Measurements from ENCODE around the gene RNF152. TPM values are rescaled to one million over a fixed set of nuclear protein-coding genes. Genes with fewer than 3 reads are reported as not detected.

RNF152 gene
- total and polyA plus RNA-seq, 5 donors: 3.6 to 17.9 (median 10.9) TPM

- Histone ChIP-seq H3K4me1 (ENCODE audit: control insufficient read depth, insufficient read depth, low read length) (no peaks in the 10 kb centered on the region), H3K27me3 (ENCODE audit: control insufficient read depth, insufficient read depth) (no peaks in the 10 kb centered on the region), H3K9me3 (ENCODE audit: control insufficient read depth, low read length) (no peaks in the 10 kb centered on the region), H3K27ac (ENCODE audit: low read length) (no peak overlapping the region), H3K4me3 (ENCODE audit: low read length) (peak overlapping the region; percentile 90)
- 20% methylated on average over 28 of the region's 28 CpGs for WGBS
- DNase-seq (peak in 2 of 3 donors; percentile 17 to 53), ATAC-seq (peak; percentile 11)
- intact Hi-C loops (cut with DNase I): loop anchor here (5.0 to 10.0 kb wide), 6 partner anchors 140 to 340 kb away; no protein-coding TSS in a partner anchor
Observed at GRCh38 chr18:61894751-61895524, 2.1 kb upstream of the RNF152 start.

DNA sequence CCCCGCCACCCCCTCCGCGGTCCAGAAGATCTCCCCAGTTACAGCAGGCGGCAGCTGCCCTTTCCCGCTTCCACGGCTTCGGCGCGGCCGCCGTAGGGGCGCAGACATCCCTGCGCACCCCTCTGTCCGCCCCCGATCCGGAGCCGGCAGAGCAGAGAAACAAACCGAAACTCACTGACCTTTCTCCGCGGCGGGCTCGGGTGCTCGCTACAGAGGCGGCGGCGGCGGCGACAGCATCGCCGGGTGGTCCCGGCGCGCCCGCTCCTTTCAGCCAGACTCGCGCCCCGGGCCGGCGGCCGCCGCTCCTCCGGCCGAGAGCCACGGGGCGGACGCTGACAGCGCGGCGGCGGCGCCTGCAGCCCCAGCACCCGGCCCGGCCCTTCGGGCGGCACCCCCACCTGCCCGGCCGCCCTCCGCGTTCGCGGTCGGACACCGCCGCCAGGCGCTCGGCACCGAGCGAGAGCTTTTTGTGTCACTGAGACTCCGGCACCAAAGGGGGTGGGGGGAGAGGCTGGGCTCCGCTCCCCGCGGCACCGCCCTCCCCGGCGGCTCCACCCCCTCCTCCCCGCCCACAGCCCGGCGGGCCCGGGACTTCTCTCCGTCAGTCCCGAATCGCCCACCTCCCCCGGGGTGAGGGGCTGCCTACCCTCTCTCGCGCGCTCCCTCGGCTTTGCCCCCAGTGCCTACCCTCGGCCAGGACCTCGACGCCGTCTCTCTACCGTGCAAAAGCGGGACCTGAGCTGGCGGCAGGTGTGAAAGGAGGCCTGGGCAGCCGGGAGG, 1.4 kb upstream of the RNF152 start:
- ATAC-seq: peak; percentile 94 to 95
- WGBS: under 1% methylated on average over 95 of the region's 95 CpGs

DNA sequence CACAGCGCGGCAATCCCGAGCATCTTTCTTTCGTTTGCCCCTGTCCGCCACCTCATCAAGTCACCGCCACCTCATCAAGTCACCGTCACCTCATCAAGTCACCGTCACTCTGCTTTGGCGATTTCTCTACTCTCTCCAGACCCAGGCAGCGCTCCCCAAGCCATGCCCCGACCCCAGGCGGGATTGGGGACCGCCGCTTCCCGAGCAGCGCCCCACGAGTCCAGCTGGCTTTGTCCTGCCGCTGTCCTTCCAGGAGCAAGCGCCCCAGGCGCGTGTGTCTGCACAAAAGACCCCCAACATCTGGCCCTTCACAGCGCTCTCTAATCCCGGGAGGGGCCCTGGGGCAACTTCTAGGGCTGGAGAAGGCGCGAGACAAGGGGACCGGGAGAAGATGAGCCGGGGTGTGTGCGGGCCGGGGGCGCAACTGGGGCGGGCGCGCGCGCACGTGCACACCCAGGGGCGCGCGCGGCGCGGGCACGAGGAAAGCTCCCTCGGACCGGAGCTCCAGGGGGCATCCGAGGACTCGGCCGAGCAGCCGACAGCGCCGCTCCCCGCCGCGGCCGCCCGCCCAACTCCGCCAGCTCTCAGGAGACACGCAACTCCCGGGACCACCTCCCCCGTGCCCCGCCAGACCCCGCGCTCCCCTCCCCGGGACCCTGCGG, 633 bp upstream of the RNF152 start:
- H3K4me1 ChIP-seq (ENCODE audit: control insufficient read depth, insufficient read depth, low read length): no peaks in the 10 kb centered on the region
- no peaks in the 10 kb centered on the region for H3K9me3 ChIP-seq (ENCODE audit: control insufficient read depth, low read length)
- DNase-seq: peak; percentile 71 to 87 (median 86)
- ATAC-seq: peak; percentile 56 to 64
- peak overlapping the region; percentile 90 for H3K4me3 ChIP-seq (ENCODE audit: low read length)
- WGBS: under 1% methylated on average over 65 of the region's 65 CpGs
- no peaks in the 10 kb centered on the region for H3K27me3 ChIP-seq (ENCODE audit: control insufficient read depth, insufficient read depth)
- intact Hi-C loops (cut with DNase I): loop anchor here (5.0 to 10.0 kb wide), 6 partner anchors 139 to 339 kb away; no protein-coding TSS in a partner anchor
- peak overlapping the region; percentile 37 for H3K27ac ChIP-seq (ENCODE audit: low read length)

More for the DNA sequence above, 1.4 kb upstream of the RNF152 start:
- Histone ChIP-seq H3K4me3 (ENCODE audit: low read length) (peak overlapping the region; percentile 90), H3K27me3 (ENCODE audit: control insufficient read depth, insufficient read depth) (no peaks in the 10 kb centered on the region), H3K9me3 (ENCODE audit: control insufficient read depth, low read length) (no peaks in the 10 kb centered on the region), H3K27ac (ENCODE audit: low read length) (peak overlapping the region; percentile 37), H3K4me1 (ENCODE audit: control insufficient read depth, insufficient read depth, low read length) (no peaks in the 10 kb centered on the region)
- intact Hi-C loops (cut with DNase I): loop anchor here (5.0 to 10.0 kb wide), 6 partner anchors 139 to 339 kb away; no protein-coding TSS in a partner anchor
- peak; percentile 84 to 94 (median 93) for DNase-seq

DNA sequence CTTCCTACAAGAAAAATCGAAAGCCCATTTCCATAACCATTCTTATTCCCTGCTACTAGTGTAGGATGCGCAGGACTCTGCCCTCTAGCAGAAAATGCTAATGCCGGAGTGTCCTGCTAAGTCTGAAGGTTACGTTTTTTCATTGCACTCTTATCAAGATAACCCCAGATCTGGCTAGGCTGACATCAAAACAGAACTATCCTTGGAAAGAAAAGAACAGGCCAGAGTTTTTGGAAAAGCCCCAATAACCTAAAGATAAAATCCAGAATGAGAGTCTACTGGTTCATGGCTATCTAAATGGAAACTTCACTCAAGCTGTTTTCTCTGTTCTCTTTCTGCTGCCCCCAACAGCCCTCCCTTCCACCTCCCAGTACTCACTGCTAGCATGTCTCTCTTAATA, 913 bp downstream of the RNF152 start:
- WGBS: 53% methylated on average over 4 of the region's 4 CpGs
- H3K27ac ChIP-seq (ENCODE audit: low read length): no peak overlapping the region
- no peaks in the 10 kb centered on the region for H3K4me1 ChIP-seq (ENCODE audit: control insufficient read depth, insufficient read depth, low read length)
- DNase-seq (no peak), ATAC-seq (no peak)
- peak overlapping the region; percentile 90 for H3K4me3 ChIP-seq (ENCODE audit: low read length)
- H3K9me3 ChIP-seq (ENCODE audit: control insufficient read depth, low read length): no peaks in the 10 kb centered on the region
- H3K27me3 ChIP-seq (ENCODE audit: control insufficient read depth, insufficient read depth): no peaks in the 10 kb centered on the region
- intact Hi-C loops (cut with DNase I): loop anchor here (5.0 to 10.0 kb wide), 6 partner anchors 137 to 337 kb away; no protein-coding TSS in a partner anchor

- no peak overlapping the region for H3K27ac ChIP-seq (ENCODE audit: low read length)
- H3K9me3 ChIP-seq (ENCODE audit: control insufficient read depth, low read length): no peaks in the 10 kb centered on the region
- ATAC-seq: no peak
- no peaks in the 10 kb centered on the region for H3K4me1 ChIP-seq (ENCODE audit: control insufficient read depth, insufficient read depth, low read length)
- no peak for DNase-seq
- no peak overlapping the region for H3K4me3 ChIP-seq (ENCODE audit: low read length)
- WGBS: 66% methylated on average over 2 of the region's 2 CpGs
- H3K27me3 ChIP-seq (ENCODE audit: control insufficient read depth, insufficient read depth): no peaks in the 10 kb centered on the region
- intact Hi-C loops (cut with DNase I): loop anchor here (5.0 to 10.0 kb wide), 6 partner anchors 136 to 336 kb away; no protein-coding TSS in a partner anchor
Observed at GRCh38 chr18:61891271-61891670, 1.5 kb downstream of the RNF152 start.

GRCh38 chr18:61890344-61890743, 2.5 kb downstream of the RNF152 start:
- DNase-seq (no peak), ATAC-seq (no peak)
- intact Hi-C loops (cut with DNase I): loop anchor here (5.0 to 10.0 kb wide), 6 partner anchors 136 to 336 kb away; no protein-coding TSS in a partner anchor
- Histone ChIP-seq H3K9me3 (ENCODE audit: control insufficient read depth, low read length) (no peaks in the 10 kb centered on the region), H3K4me3 (ENCODE audit: low read length) (no peak overlapping the region), H3K27me3 (ENCODE audit: control insufficient read depth, insufficient read depth) (no peaks in the 10 kb centered on the region), H3K27ac (ENCODE audit: low read length) (no peak overlapping the region), H3K4me1 (ENCODE audit: control insufficient read depth, insufficient read depth, low read length) (no peaks in the 10 kb centered on the region)
- WGBS: 88% methylated on average over 3 of the region's 3 CpGs

GRCh38 chr18:61889541-61889940, 3.3 kb downstream of the RNF152 start:
- Histone ChIP-seq H3K27me3 (ENCODE audit: control insufficient read depth, insufficient read depth) (no peaks in the 10 kb centered on the region), H3K4me3 (ENCODE audit: low read length) (no peak overlapping the region), H3K4me1 (ENCODE audit: control insufficient read depth, insufficient read depth, low read length) (no peaks in the 10 kb centered on the region), H3K9me3 (ENCODE audit: control insufficient read depth, low read length) (no peaks in the 10 kb centered on the region), H3K27ac (ENCODE audit: low read length) (no peak overlapping the region)
- 66% methylated on average over 1 of the region's 1 CpG for WGBS
- intact Hi-C loops (cut with DNase I): no loop called here
- no peak for DNase-seq
- ATAC-seq: no peak

DNA sequence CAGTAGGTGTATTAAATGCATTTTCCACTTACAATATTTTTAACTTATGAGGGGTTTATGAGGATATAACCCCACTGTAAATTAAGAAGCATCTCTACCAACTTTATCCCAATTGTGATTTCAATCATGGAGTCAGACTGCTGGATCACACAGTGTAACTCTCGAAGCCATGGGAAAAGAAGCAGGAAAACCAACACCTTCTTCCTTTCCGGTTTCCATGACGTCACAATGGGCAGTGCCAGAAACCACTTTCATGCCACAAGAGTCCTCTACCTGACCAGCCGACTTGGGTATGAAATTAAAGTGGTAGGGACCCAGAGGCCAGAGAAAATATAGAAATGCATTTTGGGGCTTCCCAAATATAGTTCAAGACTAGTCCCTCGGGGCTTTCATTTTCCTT, 4.2 kb downstream of the RNF152 start:
- Histone ChIP-seq H3K4me1 (ENCODE audit: control insufficient read depth, insufficient read depth, low read length) (no peaks in the 10 kb centered on the region), H3K27ac (ENCODE audit: low read length) (no peak overlapping the region), H3K9me3 (ENCODE audit: control insufficient read depth, low read length) (no peaks in the 10 kb centered on the region), H3K27me3 (ENCODE audit: control insufficient read depth, insufficient read depth) (no peaks in the 10 kb centered on the region), H3K4me3 (ENCODE audit: low read length) (no peak overlapping the region)
- WGBS: 58% methylated on average over 5 of the region's 5 CpGs
- intact Hi-C loops (cut with DNase I): no loop called here
- no peak for ATAC-seq
- DNase-seq: no peak

GRCh38 chr18:61887838-61888237, 5.0 kb downstream of the RNF152 start:
- no peaks in the 10 kb centered on the region for H3K27me3 ChIP-seq (ENCODE audit: control insufficient read depth, insufficient read depth)
- no peak overlapping the region for H3K27ac ChIP-seq (ENCODE audit: low read length)
- intact Hi-C loops (cut with DNase I): no loop called here
- H3K9me3 ChIP-seq (ENCODE audit: control insufficient read depth, low read length): no peaks in the 10 kb centered on the region
- ATAC-seq (no peak), DNase-seq (no peak)
- H3K4me1 ChIP-seq (ENCODE audit: control insufficient read depth, insufficient read depth, low read length): no peaks in the 10 kb centered on the region
- no peak overlapping the region for H3K4me3 ChIP-seq (ENCODE audit: low read length)
- WGBS: 70% methylated on average over 6 of the region's 6 CpGs

GRCh38 chr18:61883547-61883946, 9.3 kb downstream of the RNF152 start:
- WGBS: 92% methylated on average over 2 of the region's 2 CpGs
- Histone ChIP-seq H3K27me3 (ENCODE audit: control insufficient read depth, insufficient read depth) (no peaks in the 10 kb centered on the region), H3K27ac (ENCODE audit: low read length) (no peak overlapping the region), H3K9me3 (ENCODE audit: control insufficient read depth, low read length) (no peaks in the 10 kb centered on the region), H3K4me3 (ENCODE audit: low read length) (no peak overlapping the region), H3K4me1 (ENCODE audit: control insufficient read depth, insufficient read depth, low read length) (no peaks in the 10 kb centered on the region)
- intact Hi-C loops (cut with DNase I): no loop called here
- DNase-seq (no peak), ATAC-seq (no peak)

All from right cardiac atrium (tissue), 5 donors.